GM21786 (cell line): ENCODE results near the gene DPYD.
"Not testable (repeated sequence)": the region's sequence is repeated elsewhere in the genome, so short reads cannot be mapped to it uniquely, and the experiment has no call there.

ENCODE experiments used
- ATAC-seq: cut with Tn5 transposase; IDR thresholded peaks from one replicate; pipeline ENCODE4 v1.9.1; 2021; ENCODE audit not compliant: unreplicated experiment

Gene DPYD

GRCh38 chr1:97245026-97245425, 675.8 kb downstream of the DPYD start:
- no peak for ATAC-seq

- no peak for ATAC-seq
Measured at GRCh38 chr1:97243973-97244560, 676.8 kb downstream of the DPYD start.

GRCh38 chr1:97238816-97239215, 682.0 kb downstream of the DPYD start:
- ATAC-seq: no peak

GRCh38 chr1:97231354-97231753, 689.5 kb downstream of the DPYD start:
- ATAC-seq: not testable (repeated sequence)

DNA sequence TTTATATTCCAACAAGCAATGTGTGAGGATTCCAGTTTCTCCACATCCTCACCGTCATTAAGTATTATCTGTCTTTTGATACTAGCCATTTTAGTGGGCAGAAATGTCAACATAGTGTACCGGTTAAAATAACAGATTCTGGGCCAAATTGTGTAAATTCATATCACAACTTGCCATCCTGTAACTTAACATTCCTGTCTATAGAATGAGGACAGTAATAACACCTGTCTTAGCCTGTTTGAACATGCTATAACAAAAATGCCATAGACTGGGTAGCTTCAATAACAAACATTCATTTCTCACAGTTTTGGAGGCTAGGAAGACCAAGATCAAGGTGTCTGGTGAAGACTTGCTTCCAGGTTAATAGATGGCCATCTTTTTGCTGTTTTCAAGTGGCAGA, 708.2 kb downstream of the DPYD start:
- no peak for ATAC-seq

DNA sequence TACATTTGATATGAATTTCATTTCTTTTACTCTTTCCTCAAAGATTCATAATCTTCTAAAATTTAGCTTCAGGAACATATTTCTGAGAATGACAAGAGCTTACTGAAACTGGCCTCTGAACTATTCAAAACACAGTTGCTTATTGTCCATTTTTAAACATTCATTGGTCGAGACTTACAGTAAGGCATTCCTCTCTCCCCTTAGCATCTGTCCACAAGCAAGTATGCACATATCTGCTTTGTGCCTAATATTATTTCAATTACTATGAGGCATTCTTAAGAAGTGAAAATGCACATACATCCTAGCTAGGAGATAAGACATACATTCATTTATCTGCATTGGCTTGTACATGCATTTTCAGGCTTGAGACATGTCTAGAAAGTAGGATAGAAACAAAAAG, 710.5 kb downstream of the DPYD start:
- ATAC-seq: no peak

DNA sequence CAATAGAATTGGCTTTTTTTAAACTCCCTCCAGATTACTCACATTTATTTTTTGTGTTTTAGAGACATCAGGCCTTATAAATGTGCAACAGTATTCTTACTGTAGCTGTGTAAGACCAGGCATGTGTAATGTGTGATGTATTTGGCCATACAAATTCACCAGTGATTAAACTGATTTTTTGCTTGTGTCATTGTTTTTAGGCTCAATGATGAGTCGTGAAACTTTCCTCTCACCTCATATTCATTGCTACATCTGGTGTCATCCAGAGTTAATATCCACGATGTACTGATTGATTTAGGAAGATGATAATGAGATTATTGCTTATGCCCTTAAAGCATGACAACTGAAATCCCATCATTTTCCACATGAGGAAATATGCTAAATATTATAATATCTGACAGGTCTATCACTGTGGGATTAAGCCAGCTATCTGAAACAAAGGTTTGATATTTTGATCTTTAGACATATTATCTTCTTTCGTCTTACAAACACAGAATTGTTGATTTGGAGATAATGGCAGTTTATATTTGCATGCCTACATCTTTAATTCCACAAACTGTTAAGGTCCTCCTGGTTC, 711.4 kb downstream of the DPYD start:
- ATAC-seq: no peak

DNA sequence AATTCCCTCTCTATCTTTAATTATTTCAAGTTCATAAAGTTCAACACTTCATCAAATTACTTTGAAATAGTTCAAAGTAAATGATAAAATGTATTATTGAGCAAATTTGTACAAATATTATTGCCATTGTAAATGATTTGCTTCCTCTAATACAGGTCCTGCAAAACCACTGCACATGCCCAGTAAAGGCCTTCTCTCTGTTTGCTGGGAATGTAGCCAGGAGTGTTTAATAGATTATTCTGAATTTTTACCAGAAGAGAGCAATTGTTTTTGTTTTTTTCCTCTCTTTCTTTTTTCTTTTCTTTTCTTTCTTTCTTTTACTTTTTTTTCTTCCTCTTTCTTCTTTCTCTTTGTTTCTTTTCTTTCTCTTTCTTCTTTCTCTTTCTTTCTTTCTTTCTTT, 713.0 kb downstream of the DPYD start:
- no peak for ATAC-seq

- no peak for ATAC-seq
Measured at GRCh38 chr1:97204468-97204867, 716.4 kb downstream of the DPYD start.

DNA sequence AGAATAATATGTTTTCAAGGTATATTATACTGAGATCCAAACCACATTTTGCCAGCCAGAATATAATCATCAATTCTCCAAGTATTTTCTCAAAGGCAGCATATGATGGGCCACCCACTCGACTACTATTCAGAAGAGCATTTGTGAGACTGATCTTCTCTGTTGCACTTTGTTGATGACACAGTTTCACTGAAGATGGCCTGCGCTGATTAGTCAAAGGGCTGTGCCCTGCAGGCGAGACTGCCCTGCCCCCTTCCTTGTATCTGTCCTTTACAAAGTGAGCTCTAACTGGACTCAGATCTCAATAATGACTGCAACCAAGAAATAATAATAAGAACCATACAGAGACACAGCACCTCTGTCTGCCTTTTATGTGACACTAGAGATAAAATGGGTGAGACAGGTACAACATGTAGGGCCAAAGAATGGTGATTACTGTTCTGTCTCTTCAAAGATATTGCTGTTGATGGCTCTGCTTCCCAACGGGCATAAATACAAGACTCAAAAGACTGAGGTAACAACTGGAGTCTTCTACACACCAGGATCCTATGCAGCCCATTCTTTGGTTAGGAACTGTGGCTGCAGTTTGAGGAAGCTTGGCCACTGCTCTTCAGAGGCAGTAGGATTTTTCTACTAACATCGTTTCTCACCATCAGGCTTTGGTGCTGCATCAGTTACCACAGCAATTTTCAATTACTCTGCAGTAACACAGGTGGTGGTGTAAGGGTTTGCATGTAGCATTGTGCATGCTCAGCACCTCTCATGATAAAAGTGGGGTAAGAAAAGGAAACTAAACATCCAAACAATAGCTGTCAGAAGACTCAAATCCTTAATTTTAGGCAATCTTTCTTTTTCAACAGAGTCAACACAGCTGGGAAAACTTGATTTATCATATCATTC, 718.1 kb downstream of the DPYD start:
- no peak for ATAC-seq

DNA sequence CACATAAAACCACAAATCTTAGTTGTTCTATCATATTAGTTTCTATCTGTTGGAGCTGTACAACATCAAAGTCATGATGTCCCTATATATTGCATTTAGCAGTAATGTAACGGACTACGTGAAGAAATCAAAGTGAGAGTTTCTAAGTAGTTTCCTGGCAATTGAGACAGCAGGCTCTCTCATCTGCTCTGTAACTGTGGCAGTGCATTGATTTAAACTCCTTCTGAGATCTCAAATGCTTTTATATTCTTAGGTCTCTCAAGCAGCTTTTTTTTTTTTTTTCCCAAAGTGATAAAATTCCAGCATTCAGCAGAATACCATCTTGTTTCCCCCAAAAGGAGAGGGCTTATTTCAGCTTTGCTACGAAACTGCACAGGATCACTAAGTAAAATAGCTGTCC, 719.2 kb downstream of the DPYD start:
- no peak for ATAC-seq

- no peak for ATAC-seq
Measured at GRCh38 chr1:97200595-97200994, 720.2 kb downstream of the DPYD start.

GRCh38 chr1:97196825-97197516, 723.9 kb downstream of the DPYD start:
- peak; percentile 65 for ATAC-seq

- ATAC-seq: no peak
Measured at GRCh38 chr1:97192872-97193572, 727.8 kb downstream of the DPYD start.

- no peak for ATAC-seq
Measured at GRCh38 chr1:97190326-97190725, 730.5 kb downstream of the DPYD start.

DNA sequence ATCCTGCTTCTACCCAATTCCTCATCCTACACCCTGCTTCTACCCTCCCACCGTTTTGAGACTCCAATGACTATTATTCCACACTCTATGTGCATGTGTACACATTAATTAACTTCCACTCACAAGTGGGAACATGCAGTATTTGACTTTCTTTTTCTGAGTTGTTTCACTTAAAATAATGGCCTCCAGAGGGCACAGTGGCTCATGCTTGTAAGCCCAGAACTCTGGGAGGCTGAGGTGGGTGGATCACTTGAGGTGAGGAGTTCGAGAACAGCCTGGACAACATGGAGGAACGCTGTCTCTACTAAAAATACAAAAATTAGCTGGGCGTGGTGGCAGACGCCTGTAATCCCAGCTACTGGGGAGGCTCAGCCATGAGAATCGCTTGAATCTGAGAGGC, 734.5 kb downstream of the DPYD start:
- no peak for ATAC-seq

- ATAC-seq: no peak
Measured at GRCh38 chr1:97174039-97174704, 746.7 kb downstream of the DPYD start.

GRCh38 chr1:97170300-97170699, 750.5 kb downstream of the DPYD start:
- ATAC-seq: no peak

GRCh38 chr1:97168056-97168455, 752.8 kb downstream of the DPYD start:
- no peak for ATAC-seq

DNA sequence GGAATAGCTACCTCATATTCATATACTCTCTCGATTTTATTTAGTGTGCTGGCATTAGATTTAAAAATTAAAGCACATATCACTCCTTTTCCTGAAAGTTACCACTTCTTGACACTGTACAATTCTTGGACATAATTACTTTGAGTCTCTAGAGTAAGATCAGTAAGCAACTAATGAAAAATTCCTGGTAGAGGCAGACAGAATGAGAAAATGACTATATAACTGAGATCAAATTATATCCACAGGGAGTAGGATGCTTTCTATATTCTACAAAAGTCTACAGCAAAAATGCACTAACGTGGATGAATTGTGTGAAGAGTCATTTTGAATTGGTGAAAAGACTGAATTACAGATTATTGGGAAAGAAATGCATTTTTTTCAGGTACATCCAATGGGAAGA, 753.6 kb downstream of the DPYD start:
- no peak for ATAC-seq
